C4-2B (cell line): ENCODE results near the gene URAD.

ENCODE experiments used
- CTCF ChIP-seq: fragments of 450-650 bp; conservative IDR thresholded peaks from 2 replicates; pipeline ENCODE4 v1.5.1; 2017; ENCODE audit warnings: mild to moderate bottlenecking
- ZFX ChIP-seq: fragments of 450-650 bp; IDR thresholded peaks from 2 replicates; pipeline ENCODE4 v1.6.1; 2017

GRCh38 chr13:27968316-27969081, 20.0 kb downstream of the URAD start:
- TF ChIP-seq CTCF (no peak), ZFX (no peak)
